H1 (cell line): ENCODE measurements around the gene MYO15B. TPM values are rescaled to one million over a fixed set of nuclear protein-coding genes. Genes with fewer than 3 reads are reported as not detected.

ENCODE experiments used
- BACH1 ChIP-seq: IDR thresholded peaks from 2 replicates; pipeline ENCODE4 v1.6.1; 2012; ENCODE audit warnings: low read length, improper control_type of control experiment
- CREB1 ChIP-seq: IDR thresholded peaks from 2 replicates; pipeline ENCODE4 v1.6.1; 2012; ENCODE audit warnings: inconsistent platforms
- EGR1 ChIP-seq: IDR thresholded peaks from 2 replicates; pipeline ENCODE4 v1.6.1; 2011; ENCODE audit warnings: low read depth, low read length, borderline replicate concordance
- GTF2F1 ChIP-seq: IDR thresholded peaks from 2 replicates; pipeline ENCODE4 v1.6.1; 2012; ENCODE audit warnings: low read depth, low read length, improper control_type of control experiment, borderline replicate concordance
- POU5F1 ChIP-seq: IDR thresholded peaks from 2 replicates; pipeline ENCODE4 v1.6.1; 2011; ENCODE audit warnings: low read depth, mild to moderate bottlenecking, low read length, moderate library complexity
- RAD21 ChIP-seq, 2 experiments: IDR thresholded peaks in 1 of 2; conservative IDR thresholded peaks in 1 of 2; 2 replicates each; pipeline ENCODE4 v1.6.1; 2011; ENCODE audit warnings: low read depth in 2 of 2, low read length in 2 of 2, improper control_type of control experiment in 1 of 2, inconsistent platforms in 1 of 2, mild to moderate bottlenecking in 1 of 2, moderate library complexity in 1 of 2
- SRF ChIP-seq: IDR thresholded peaks from 2 replicates; pipeline ENCODE4 v1.6.1; 2011; ENCODE audit warnings: mild to moderate bottlenecking, low read depth, low read length, moderate library complexity
- SUZ12 ChIP-seq: fragments of 200-600 bp; sonication (generic); IDR thresholded peaks from 2 replicates; pipeline ENCODE4 v1.6.1; 2012; ENCODE audit warnings: mild to moderate bottlenecking, inconsistent platforms, low read length, moderate library complexity, mixed read lengths
- ZNF274 ChIP-seq: IDR thresholded peaks from 2 replicates; pipeline ENCODE4 v1.7.0; 2012; ENCODE audit warnings: low read length, borderline replicate concordance; ENCODE audit errors: extremely low read depth
- polyA plus RNA-seq, 7 experiments: library from polyadenylated mRNA; depleted of rRNA in 3 of 7; stranded (reverse) in 5 of 7; unstranded in 2 of 7; fragments of >200 nt in 5 of 7; fragments of 200-250 nt in 2 of 7; gene quantifications; 1 replicate in 5 of 7; 2 replicates in 1 of 7; 4 replicates in 1 of 7; pipeline versions ENCODE4 v1.2.1 to v1.2.3, GENCODE V29; 2011 to 2013; ENCODE audit warnings: missing spikeins in 2 of 7, mixed read lengths in 2 of 7
- total RNA-seq: library from RNA; stranded (reverse); fragmentation: NEBNext Ultra II Directional; extraction: Animal tissue kit (Norgen Biotek cat#: 25700); gene quantifications from 2 replicates; pipeline ENCODE4 v1.2.1, GENCODE V29; 2021
- TF ChIP-seq, protein P1 (sequence below): fragments of 300-600 bp; sonication (generic); IDR thresholded peaks from 2 replicates; pipeline ENCODE4 v1.7.1; 2012; ENCODE audit warnings: low read length, moderate library complexity, mild to moderate bottlenecking, inconsistent platforms; ENCODE audit not compliant: insufficient replicate concordance

Gene MYO15B
- total and polyA plus RNA-seq, 2 of the 8 experiments (the other 6 are each of a cell fraction or from before 2014, with no cell fraction given), result 7.1 to 11.2 TPM

DNA sequence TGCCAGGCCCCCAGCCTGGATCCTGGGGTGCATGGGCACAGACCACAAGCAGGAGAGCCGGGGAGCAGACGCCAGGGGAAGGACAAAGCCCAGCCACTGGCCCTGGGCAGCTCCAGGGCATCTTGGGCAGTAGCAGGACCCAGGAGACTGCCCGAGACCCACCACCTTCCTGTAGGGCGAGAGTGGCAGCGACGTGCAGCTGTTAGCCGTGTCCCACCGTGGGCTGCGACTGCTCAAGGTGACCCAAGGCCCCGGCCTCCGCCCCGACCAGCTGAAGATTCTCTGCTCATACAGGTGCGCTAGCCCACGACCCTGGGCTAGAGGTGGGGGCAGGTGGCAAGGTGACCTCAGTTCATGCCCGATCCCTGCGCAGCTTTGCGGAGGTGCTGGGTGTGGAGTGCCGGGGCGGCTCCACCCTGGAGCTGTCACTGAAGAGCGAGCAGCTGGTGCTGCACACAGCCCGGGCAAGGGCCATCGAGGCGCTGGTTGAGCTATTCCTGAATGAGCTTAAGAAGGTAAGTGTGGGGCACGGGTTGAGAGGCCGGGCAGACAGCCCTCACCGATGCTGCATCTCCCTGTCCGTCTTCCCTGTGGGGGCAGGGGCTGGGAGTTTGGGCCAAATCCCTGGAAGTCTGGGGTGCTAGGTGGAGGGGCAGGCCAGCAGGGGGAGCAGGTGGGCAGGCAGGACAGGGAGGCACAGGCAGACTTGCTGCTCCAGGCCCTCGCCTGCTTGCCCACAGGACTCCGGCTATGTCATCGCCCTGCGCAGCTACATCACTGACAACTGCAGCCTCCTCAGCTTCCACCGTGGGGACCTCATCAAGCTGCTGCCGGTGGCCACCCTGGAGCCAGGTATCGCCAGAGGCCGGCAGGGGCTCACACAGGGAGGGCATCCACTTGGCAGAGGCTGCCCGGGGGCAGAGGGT, 32.2 kb downstream of the MYO15B start (continued):
- TF ChIP-seq, protein P1, sequence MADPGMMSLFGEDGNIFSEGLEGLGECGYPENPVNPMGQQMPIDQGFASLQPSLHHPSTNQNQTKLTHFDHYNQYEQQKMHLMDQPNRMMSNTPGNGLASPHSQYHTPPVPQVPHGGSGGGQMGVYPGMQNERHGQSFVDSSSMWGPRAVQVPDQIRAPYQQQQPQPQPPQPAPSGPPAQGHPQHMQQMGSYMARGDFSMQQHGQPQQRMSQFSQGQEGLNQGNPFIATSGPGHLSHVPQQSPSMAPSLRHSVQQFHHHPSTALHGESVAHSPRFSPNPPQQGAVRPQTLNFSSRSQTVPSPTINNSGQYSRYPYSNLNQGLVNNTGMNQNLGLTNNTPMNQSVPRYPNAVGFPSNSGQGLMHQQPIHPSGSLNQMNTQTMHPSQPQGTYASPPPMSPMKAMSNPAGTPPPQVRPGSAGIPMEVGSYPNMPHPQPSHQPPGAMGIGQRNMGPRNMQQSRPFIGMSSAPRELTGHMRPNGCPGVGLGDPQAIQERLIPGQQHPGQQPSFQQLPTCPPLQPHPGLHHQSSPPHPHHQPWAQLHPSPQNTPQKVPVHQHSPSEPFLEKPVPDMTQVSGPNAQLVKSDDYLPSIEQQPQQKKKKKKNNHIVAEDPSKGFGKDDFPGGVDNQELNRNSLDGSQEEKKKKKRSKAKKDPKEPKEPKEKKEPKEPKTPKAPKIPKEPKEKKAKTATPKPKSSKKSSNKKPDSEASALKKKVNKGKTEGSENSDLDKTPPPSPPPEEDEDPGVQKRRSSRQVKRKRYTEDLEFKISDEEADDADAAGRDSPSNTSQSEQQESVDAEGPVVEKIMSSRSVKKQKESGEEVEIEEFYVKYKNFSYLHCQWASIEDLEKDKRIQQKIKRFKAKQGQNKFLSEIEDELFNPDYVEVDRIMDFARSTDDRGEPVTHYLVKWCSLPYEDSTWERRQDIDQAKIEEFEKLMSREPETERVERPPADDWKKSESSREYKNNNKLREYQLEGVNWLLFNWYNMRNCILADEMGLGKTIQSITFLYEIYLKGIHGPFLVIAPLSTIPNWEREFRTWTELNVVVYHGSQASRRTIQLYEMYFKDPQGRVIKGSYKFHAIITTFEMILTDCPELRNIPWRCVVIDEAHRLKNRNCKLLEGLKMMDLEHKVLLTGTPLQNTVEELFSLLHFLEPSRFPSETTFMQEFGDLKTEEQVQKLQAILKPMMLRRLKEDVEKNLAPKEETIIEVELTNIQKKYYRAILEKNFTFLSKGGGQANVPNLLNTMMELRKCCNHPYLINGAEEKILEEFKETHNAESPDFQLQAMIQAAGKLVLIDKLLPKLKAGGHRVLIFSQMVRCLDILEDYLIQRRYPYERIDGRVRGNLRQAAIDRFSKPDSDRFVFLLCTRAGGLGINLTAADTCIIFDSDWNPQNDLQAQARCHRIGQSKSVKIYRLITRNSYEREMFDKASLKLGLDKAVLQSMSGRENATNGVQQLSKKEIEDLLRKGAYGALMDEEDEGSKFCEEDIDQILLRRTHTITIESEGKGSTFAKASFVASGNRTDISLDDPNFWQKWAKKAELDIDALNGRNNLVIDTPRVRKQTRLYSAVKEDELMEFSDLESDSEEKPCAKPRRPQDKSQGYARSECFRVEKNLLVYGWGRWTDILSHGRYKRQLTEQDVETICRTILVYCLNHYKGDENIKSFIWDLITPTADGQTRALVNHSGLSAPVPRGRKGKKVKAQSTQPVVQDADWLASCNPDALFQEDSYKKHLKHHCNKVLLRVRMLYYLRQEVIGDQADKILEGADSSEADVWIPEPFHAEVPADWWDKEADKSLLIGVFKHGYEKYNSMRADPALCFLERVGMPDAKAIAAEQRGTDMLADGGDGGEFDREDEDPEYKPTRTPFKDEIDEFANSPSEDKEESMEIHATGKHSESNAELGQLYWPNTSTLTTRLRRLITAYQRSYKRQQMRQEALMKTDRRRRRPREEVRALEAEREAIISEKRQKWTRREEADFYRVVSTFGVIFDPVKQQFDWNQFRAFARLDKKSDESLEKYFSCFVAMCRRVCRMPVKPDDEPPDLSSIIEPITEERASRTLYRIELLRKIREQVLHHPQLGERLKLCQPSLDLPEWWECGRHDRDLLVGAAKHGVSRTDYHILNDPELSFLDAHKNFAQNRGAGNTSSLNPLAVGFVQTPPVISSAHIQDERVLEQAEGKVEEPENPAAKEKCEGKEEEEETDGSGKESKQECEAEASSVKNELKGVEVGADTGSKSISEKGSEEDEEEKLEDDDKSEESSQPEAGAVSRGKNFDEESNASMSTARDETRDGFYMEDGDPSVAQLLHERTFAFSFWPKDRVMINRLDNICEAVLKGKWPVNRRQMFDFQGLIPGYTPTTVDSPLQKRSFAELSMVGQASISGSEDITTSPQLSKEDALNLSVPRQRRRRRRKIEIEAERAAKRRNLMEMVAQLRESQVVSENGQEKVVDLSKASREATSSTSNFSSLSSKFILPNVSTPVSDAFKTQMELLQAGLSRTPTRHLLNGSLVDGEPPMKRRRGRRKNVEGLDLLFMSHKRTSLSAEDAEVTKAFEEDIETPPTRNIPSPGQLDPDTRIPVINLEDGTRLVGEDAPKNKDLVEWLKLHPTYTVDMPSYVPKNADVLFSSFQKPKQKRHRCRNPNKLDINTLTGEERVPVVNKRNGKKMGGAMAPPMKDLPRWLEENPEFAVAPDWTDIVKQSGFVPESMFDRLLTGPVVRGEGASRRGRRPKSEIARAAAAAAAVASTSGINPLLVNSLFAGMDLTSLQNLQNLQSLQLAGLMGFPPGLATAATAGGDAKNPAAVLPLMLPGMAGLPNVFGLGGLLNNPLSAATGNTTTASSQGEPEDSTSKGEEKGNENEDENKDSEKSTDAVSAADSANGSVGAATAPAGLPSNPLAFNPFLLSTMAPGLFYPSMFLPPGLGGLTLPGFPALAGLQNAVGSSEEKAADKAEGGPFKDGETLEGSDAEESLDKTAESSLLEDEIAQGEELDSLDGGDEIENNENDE, result no peak
- TF ChIP-seq ZNF274 (no peak), GTF2F1 (no peak), SRF (no peak), RAD21 (IDR thresholded peaks at IDR 0.05 in 1 of 2, conservative IDR thresholded peaks at IDR 0.05 in 1 of 2; ENCODE audit: low read depth in 2 of 2, low read length in 2 of 2) (peak; percentile 53 to 61), POU5F1 (no peak), SUZ12 (no peak), EGR1 (no peak), CREB1 (peak; percentile 92), BACH1 (no peak)
